Endothelial cell of umbilical vein (primary cell): ENCODE results near the gene RHAG. TPM values are rescaled to one million over a fixed set of nuclear protein-coding genes. Genes with fewer than 3 reads are reported as not detected.

Experiments used
- BruUV-seq: library from RNA; stranded (reverse); fragments of 400-500 nt; replicated peaks from 2 replicates; lab custom pipeline; 2021; lab: Mats Ljungman, UMichigan
- CTCF ChIA-PET: fragments of 300-600, 350-600 bp; sonication (Branson Sonifier 250); formaldehyde crosslinking; loops from one replicate; lab custom pipeline; 2021; ENCODE audit warnings: antibody characterized with exemption, inconsistent platforms; lab: Charles Lee
- POLR2A ChIA-PET: fragments of 300-600, 350-600 bp; sonication (Branson Sonifier 250); formaldehyde crosslinking; loops from one replicate; lab custom pipeline; 2021; ENCODE audit warnings: antibody characterized with exemption, inconsistent platforms; lab: Charles Lee
- DNase-seq: peaks from one replicate; pipeline ENCODE4 v3.0.0-alpha.2; 2011; ENCODE audit warnings: low read depth, low spot score
- FAIRE-seq: peaks from 2 replicates; lab custom pipeline; 2011; peaks lifted over from hg19 to GRCh38; lab: Jason Lieb, UNC
- H2AFZ ChIP-seq: 2 replicates; pipeline ENCODE4 v1.6.0; 2012; ENCODE audit warnings: low read depth, low read length, control low read depth, inconsistent platforms
- H3K27ac ChIP-seq: 2 replicates; pipeline ENCODE4 v1.5.1; 2011; ENCODE audit warnings: low read depth, mild to moderate bottlenecking, control low read depth, low read length, moderate library complexity; ENCODE audit not compliant: insufficient read depth
- H3K27me3 ChIP-seq, 2 experiments: 2 replicates each; pipeline versions ENCODE4 v1.6.0 to v1.6.1; 2011; ENCODE audit warnings: low read length in 2 of 2, mixed read lengths in 1 of 2; ENCODE audit not compliant: control insufficient read depth in 2 of 2, insufficient read depth in 2 of 2
- H3K36me3 ChIP-seq, 2 experiments: 2 replicates in 1 of 2; 3 replicates in 1 of 2; pipeline ENCODE4 v1.5.1; 2011; ENCODE audit warnings: low read length in 2 of 2, mild to moderate bottlenecking in 1 of 2, moderate library complexity in 1 of 2; ENCODE audit not compliant: control insufficient read depth in 2 of 2, insufficient read depth in 2 of 2; ENCODE audit errors: extremely low read depth in 1 of 2
- H3K4me1 ChIP-seq: 3 replicates; pipeline ENCODE4 v1.5.1; 2011; ENCODE audit warnings: mild to moderate bottlenecking, low read length; ENCODE audit not compliant: control insufficient read depth, insufficient read depth; ENCODE audit errors: extremely low read depth
- H3K4me2 ChIP-seq: 2 replicates; pipeline ENCODE4 v1.6.1; 2011; ENCODE audit warnings: low read length, control low read depth, mixed read lengths; ENCODE audit not compliant: insufficient read depth
- H3K4me3 ChIP-seq, 3 experiments: fragments of 200-600 bp in 1 of 3; sonication (generic), shearing (Covaris generic) in 1 of 3; replicated peaks in 1 of 3; 2 replicates each; pipeline ENCODE4 v1.5.1; 2011 to 2016; ENCODE audit warnings: control low read depth in 3 of 3, low read length in 3 of 3, mild to moderate bottlenecking in 2 of 3, inconsistent platforms in 1 of 3, low read depth in 1 of 3, moderate library complexity in 1 of 3; ENCODE audit not compliant: insufficient read depth in 1 of 3
- H3K79me2 ChIP-seq: 2 replicates; pipeline ENCODE4 v1.6.0; 2012; ENCODE audit warnings: low read length, inconsistent platforms; ENCODE audit not compliant: control insufficient read depth, insufficient read depth
- H3K9ac ChIP-seq: replicated peaks from 2 replicates; pipeline ENCODE3; 2011; ENCODE audit warnings: low read length, control low read depth; ENCODE audit not compliant: insufficient read depth; ENCODE audit errors: extremely low read depth
- H3K9me1 ChIP-seq: replicated peaks from 3 replicates; pipeline ENCODE4 v1.6.0; 2011; ENCODE audit warnings: mild to moderate bottlenecking, low read length; ENCODE audit not compliant: control insufficient read depth, insufficient read depth; ENCODE audit errors: extremely low read depth
- H3K9me3 ChIP-seq: replicated peaks from 2 replicates; pipeline ENCODE4 v1.5.1; 2012; ENCODE audit warnings: low read length, inconsistent platforms; ENCODE audit not compliant: control insufficient read depth, insufficient read depth
- H4K20me1 ChIP-seq: replicated peaks from 2 replicates; pipeline ENCODE3; 2011; ENCODE audit warnings: mild to moderate bottlenecking, low read length; ENCODE audit not compliant: control insufficient read depth, insufficient read depth; ENCODE audit errors: extremely low read depth
- MAX ChIP-seq: IDR thresholded peaks from 2 replicates; pipeline ENCODE4 v1.6.1; 2011; ENCODE audit not compliant: insufficient read depth, insufficient read length
- MYC ChIP-seq: IDR thresholded peaks from one replicate; pipeline ENCODE4 v1.6.1; 2011; ENCODE audit warnings: mild to moderate bottlenecking, low read depth, low read length
- POLR2A ChIP-seq: IDR thresholded peaks from 2 replicates; pipeline ENCODE4 v1.6.1; 2012; ENCODE audit warnings: low read depth, mild to moderate bottlenecking, control low read depth, low read length
- POLR2AphosphoS5 ChIP-seq: IDR thresholded peaks from 2 replicates; pipeline ENCODE4 v1.6.1; 2012; ENCODE audit warnings: low read depth, mild to moderate bottlenecking, control low read depth, low read length, moderate library complexity; ENCODE audit not compliant: insufficient read depth
- dilution Hi-C: fragments of 300-500 bp; cut with MboI; formaldehyde crosslinking; loops from one replicate; pipeline ENCODE4 v1.15.0; 2019; ENCODE audit warnings: low sequenced_read_pairs; ENCODE audit not compliant: extremely low pct_ligation_motif_present
- intact Hi-C: fragments of 100-400 bp; cut with micrococcal nuclease; formaldehyde crosslinking; loops from one replicate; pipeline ENCODE4 v1.10.0; 2022
- polyA plus RNA-seq, 4 experiments: library from polyadenylated mRNA; depleted of rRNA in 3 of 4; stranded (reverse) in 3 of 4; unstranded in 1 of 4; fragments of >200 nt; gene quantifications; 2 replicates each; pipeline versions ENCODE4 v1.2.1 to v1.2.3, GENCODE V29; 2011 to 2012; ENCODE audit warnings: missing spikeins in 1 of 4
- total RNA-seq: library from RNA; stranded (reverse); gene quantifications from 2 replicates; pipeline ENCODE4 v1.2.3, GENCODE V29; 2021
- TF ChIP-seq, protein P1 (sequence below), 2 donors: IDR thresholded peaks; 1 replicate in 1 of 2; 2 replicates in 1 of 2; pipeline ENCODE4 v1.5.1; 2011; ENCODE audit warnings: low read length in 2 of 2, mild to moderate bottlenecking in 2 of 2, moderate library complexity in 2 of 2, control low read depth in 1 of 2, inconsistent platforms in 1 of 2, low read depth in 1 of 2; ENCODE audit not compliant: insufficient read depth in 1 of 2; ENCODE audit errors: extremely low read depth in 1 of 2

The RHAG gene
- total and polyA plus RNA-seq, 2 donors (not counting 3 experiments of a cell fraction or from before 2014, with no cell fraction given) = not detected

DNA sequence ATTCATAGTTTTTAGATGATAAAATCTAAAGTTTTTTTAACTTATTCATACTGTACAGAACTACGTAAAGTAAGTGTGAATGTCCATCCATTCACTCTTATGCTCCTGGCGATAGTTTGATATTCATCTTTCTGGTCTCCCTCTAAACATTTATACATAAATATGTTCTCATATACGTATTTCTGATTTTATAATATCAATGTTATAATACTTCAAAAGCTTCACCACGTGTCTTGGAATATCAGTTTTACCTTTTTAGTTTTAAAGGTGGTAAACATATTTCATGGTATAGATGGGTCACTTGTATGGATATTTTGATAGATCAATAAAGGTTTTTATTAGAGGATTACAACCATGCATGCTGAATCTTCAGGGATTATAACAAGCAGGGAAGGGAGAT, 10.3 kb upstream of the RHAG start:
- no peaks in the 10 kb centered on the region for H3K9me1 ChIP-seq
- FAIRE-seq = no peak
- no peak overlapping the region for H3K27ac ChIP-seq
- H3K4me1 ChIP-seq = no peaks in the 10 kb centered on the region
- POLR2A ChIA-PET = no interaction called here
- no TSS peak for BruUV-seq
- no peaks in the 10 kb centered on the region for H3K36me3 ChIP-seq
- H4K20me1 ChIP-seq = no peaks in the 10 kb centered on the region
- H3K27me3 ChIP-seq = peaks cover 0 to 2% of the 10 kb centered on the region in 2 experiments
- H3K9ac ChIP-seq = no peak overlapping the region
- no peak overlapping the region for H2AFZ ChIP-seq
- H3K4me3 ChIP-seq = no peak overlapping the region
- H3K79me2 ChIP-seq = no peaks in the 10 kb centered on the region
- no peak for DNase-seq
- TF ChIP-seq POLR2A (no peak), MAX (no peak), POLR2AphosphoS5 (no peak), MYC (no peak)
- TF ChIP-seq, protein P1, sequence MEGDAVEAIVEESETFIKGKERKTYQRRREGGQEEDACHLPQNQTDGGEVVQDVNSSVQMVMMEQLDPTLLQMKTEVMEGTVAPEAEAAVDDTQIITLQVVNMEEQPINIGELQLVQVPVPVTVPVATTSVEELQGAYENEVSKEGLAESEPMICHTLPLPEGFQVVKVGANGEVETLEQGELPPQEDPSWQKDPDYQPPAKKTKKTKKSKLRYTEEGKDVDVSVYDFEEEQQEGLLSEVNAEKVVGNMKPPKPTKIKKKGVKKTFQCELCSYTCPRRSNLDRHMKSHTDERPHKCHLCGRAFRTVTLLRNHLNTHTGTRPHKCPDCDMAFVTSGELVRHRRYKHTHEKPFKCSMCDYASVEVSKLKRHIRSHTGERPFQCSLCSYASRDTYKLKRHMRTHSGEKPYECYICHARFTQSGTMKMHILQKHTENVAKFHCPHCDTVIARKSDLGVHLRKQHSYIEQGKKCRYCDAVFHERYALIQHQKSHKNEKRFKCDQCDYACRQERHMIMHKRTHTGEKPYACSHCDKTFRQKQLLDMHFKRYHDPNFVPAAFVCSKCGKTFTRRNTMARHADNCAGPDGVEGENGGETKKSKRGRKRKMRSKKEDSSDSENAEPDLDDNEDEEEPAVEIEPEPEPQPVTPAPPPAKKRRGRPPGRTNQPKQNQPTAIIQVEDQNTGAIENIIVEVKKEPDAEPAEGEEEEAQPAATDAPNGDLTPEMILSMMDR (IDR thresholded peaks at IDR 0.05; ENCODE audit: extremely low read depth in 1 of 2, insufficient read depth in 1 of 2, low read depth in 1 of 2, low read length in 2 of 2) = no peak
- dilution Hi-C loops = no loop called here
- no peaks in the 10 kb centered on the region for H3K9me3 ChIP-seq
- intact Hi-C loops = no loop called here
- CTCF ChIA-PET = interaction anchor here (0.9 kb wide), 1 partner anchor 31 kb away, joined by 3 read pairs; no protein-coding TSS in a partner anchor
- no peak overlapping the region for H3K4me2 ChIP-seq
